PC-9 (cell line): ENCODE data around the gene C20orf144.

Experiments
- EZH2 ChIP-seq: fragments of 200-600 bp; sonication (generic); IDR thresholded peaks from 2 replicates; pipeline ENCODE4 v1.8.0; 2017; ENCODE audit warnings: antibody characterized with exemption, low read depth
- TF ChIP-seq, protein P1 (sequence below): fragments of 200-600 bp; sonication (generic); conservative IDR thresholded peaks from 2 replicates; pipeline ENCODE4 v1.6.1; 2017; ENCODE audit warnings: mixed run types, antibody characterized with exemption, mild to moderate bottlenecking, moderate library complexity

DNA sequence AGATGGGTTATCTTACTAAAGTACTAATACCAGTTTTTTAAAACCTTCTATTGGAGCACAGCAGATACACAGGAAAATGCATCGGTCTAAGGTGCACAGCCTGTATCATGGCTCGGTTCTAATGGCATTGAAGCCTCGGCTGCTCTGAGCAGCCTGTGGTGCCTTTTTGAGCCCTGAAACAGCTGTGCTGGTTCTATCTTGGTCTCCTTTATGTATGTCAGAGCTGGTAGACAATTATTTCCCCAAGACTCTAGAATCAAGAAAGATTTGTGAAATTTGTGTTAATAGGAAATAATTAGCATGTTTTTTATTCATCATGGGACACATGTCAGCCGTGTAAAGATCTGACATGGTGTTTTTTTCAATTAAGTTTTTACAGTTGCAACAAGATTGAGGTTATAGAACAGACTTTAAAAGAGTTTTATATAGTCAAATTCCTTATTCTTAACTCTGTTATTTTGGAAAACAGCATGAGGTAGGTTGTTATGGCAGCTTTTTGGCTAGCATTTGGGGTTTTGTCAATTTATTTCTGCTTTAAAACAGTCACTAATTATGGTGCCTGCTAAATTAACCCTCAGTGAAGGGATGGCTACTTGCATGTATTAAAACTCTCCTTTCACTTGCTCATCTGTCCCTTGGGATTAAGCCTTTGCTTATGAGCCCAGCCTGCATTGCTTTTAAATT lies 40.3 kb upstream of the C20orf144 start:
- TF ChIP-seq, protein P1, sequence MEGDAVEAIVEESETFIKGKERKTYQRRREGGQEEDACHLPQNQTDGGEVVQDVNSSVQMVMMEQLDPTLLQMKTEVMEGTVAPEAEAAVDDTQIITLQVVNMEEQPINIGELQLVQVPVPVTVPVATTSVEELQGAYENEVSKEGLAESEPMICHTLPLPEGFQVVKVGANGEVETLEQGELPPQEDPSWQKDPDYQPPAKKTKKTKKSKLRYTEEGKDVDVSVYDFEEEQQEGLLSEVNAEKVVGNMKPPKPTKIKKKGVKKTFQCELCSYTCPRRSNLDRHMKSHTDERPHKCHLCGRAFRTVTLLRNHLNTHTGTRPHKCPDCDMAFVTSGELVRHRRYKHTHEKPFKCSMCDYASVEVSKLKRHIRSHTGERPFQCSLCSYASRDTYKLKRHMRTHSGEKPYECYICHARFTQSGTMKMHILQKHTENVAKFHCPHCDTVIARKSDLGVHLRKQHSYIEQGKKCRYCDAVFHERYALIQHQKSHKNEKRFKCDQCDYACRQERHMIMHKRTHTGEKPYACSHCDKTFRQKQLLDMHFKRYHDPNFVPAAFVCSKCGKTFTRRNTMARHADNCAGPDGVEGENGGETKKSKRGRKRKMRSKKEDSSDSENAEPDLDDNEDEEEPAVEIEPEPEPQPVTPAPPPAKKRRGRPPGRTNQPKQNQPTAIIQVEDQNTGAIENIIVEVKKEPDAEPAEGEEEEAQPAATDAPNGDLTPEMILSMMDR: no peak
- TF ChIP-seq EZH2: no peak
